Muscle layer of duodenum (tissue), 2 donors: ENCODE results near the gene KRT16.

Experiments
- H3K27ac ChIP-seq: one replicate; pipeline ENCODE4 v1.7.0; 2013; ENCODE audit warnings: mild to moderate bottlenecking, low read length
- H3K27me3 ChIP-seq: one replicate; pipeline ENCODE4 v1.7.0; 2013; ENCODE audit warnings: low read depth, mild to moderate bottlenecking, control low read depth, low read length
- H3K36me3 ChIP-seq, 2 donors: one replicate each; pipeline ENCODE4 v1.7.0; 2013; ENCODE audit warnings: low read length in 2 of 2, control low read depth in 1 of 2, mild to moderate bottlenecking in 1 of 2; ENCODE audit not compliant: insufficient read depth in 2 of 2, control insufficient read depth in 1 of 2
- H3K4me1 ChIP-seq, 2 donors: one replicate each; pipeline ENCODE4 v1.7.0; 2013; ENCODE audit warnings: low read length in 2 of 2, mild to moderate bottlenecking in 2 of 2, control low read depth in 1 of 2, moderate library complexity in 1 of 2; ENCODE audit not compliant: insufficient read depth in 2 of 2, control insufficient read depth in 1 of 2
- H3K4me3 ChIP-seq, 2 donors: one replicate each; pipeline ENCODE4 v1.7.0; 2013; ENCODE audit warnings: low read length in 2 of 2, low read depth in 1 of 2, mild to moderate bottlenecking in 1 of 2
- H3K9me3 ChIP-seq, 2 donors: one replicate each; pipeline ENCODE4 v1.7.0; 2013; ENCODE audit warnings: low read length in 2 of 2, control low read depth in 1 of 2, mild to moderate bottlenecking in 1 of 2; ENCODE audit not compliant: control insufficient read depth in 1 of 2
- donor health status: healthy.

Gene KRT16

GRCh38 chr17:41600318-41600717 is 12.2 kb downstream of the KRT16 start:
- no peaks in the 10 kb centered on the region for H3K4me1 ChIP-seq
- H3K27ac ChIP-seq: no peak overlapping the region
- H3K9me3 ChIP-seq: no peaks in the 10 kb centered on the region
- no peak overlapping the region for H3K4me3 ChIP-seq
- no peaks in the 10 kb centered on the region for H3K27me3 ChIP-seq
- H3K36me3 ChIP-seq: no peaks in the 10 kb centered on the region

DNA sequence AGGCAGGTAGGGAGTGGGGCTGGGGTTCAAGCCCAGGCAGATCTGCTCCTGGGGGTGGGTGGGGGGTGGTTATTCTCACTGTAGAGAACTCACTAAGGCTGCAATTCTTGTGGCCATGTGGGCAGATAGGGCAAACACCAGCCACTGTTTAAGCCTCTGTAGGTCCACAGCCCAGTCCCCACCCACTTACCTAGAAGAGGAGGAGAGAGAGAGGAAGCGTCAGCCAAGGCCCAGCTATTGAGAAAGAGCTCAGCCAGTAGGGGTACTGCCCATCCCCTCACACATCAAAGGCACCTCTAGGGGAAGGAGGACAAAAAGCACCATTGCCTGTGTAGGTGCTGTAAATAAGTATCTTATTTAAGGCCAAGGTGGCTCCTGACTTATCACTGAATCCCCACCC is 12.9 kb downstream of the KRT16 start:
- Histone ChIP-seq H3K27me3 (no peaks in the 10 kb centered on the region), H3K4me3 (no peak overlapping the region), H3K9me3 (no peaks in the 10 kb centered on the region), H3K27ac (no peak overlapping the region), H3K36me3 (no peaks in the 10 kb centered on the region), H3K4me1 (no peaks in the 10 kb centered on the region)

- Histone ChIP-seq H3K4me3 (no peak overlapping the region), H3K27me3 (no peaks in the 10 kb centered on the region), H3K4me1 (no peaks in the 10 kb centered on the region), H3K9me3 (no peaks in the 10 kb centered on the region), H3K36me3 (no peaks in the 10 kb centered on the region), H3K27ac (no peak overlapping the region)
Observed at GRCh38 chr17:41595585-41595984, 17.0 kb downstream of the KRT16 start.

GRCh38 chr17:41594363-41594915 is 18.1 kb downstream of the KRT16 start:
- Histone ChIP-seq H3K27ac (no peak overlapping the region), H3K4me3 (no peak overlapping the region), H3K9me3 (no peaks in the 10 kb centered on the region), H3K4me1 (no peaks in the 10 kb centered on the region), H3K27me3 (no peaks in the 10 kb centered on the region), H3K36me3 (no peaks in the 10 kb centered on the region)

GRCh38 chr17:41593306-41593981 is 19.1 kb downstream of the KRT16 start:
- Histone ChIP-seq H3K27ac (no peak overlapping the region), H3K9me3 (no peaks in the 10 kb centered on the region), H3K36me3 (no peaks in the 10 kb centered on the region), H3K4me1 (no peaks in the 10 kb centered on the region), H3K4me3 (no peak overlapping the region), H3K27me3 (no peaks in the 10 kb centered on the region)

DNA sequence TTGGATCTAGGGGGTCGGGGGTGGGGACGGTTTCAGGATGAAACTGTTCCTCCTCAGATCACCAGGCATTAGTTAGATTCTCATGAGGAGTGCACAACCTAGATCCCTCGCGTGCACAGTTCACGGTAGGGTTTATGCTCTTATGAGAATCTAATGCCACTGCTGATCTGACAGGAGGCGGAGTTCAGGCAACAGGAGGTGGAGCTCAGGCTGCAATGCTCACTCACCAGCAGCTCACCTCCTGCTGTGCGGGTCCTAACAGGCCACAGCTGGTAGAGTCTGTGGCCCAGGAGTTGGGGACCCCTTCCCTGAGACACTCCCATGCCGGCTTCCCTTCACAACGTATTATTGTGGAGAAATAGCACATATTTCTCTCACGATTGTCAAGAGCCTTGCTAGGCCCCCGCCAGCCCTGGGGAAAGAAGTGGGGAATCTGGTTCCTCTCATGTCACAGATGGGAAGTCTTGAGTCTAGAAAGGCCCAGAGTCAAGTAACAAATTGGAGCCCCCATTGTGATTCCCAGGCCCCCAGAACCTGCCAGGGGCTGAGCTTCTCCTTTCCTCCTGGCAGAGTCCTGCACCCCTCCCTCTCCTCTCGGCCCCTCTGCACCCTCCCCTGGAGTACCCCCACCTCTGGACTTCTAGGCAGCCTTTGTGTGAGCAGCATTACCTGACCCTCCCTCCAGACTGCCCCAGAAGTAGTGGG is 19.8 kb downstream of the KRT16 start:
- H3K4me3 ChIP-seq: no peak overlapping the region
- no peaks in the 10 kb centered on the region for H3K4me1 ChIP-seq
- H3K27ac ChIP-seq: no peak overlapping the region
- no peaks in the 10 kb centered on the region for H3K27me3 ChIP-seq
- H3K9me3 ChIP-seq: no peaks in the 10 kb centered on the region
- H3K36me3 ChIP-seq: no peaks in the 10 kb centered on the region

DNA sequence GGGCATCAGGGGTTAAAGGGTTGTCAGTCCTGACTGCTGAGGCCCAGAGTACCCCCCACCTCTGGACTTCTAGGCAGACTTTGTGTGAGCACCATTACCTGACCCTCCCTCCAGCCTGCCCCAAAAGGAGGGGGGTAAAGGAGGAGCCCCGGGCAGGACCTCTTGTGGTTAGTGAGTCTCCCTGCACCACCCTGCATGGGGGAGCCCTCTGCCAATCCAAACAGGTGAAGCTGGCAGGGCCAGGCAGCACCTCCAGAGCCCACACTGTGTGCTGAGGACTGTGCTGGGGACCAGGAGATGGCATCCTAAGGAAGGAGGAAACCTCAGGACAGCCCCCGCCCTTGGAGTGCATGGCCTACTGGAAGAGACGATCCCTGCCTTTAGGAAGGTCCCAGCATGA is 23.3 kb downstream of the KRT16 start:
- Histone ChIP-seq H3K27me3 (no peaks in the 10 kb centered on the region), H3K4me1 (no peaks in the 10 kb centered on the region), H3K4me3 (no peak overlapping the region), H3K27ac (no peak overlapping the region), H3K36me3 (no peaks in the 10 kb centered on the region), H3K9me3 (no peaks in the 10 kb centered on the region)

GRCh38 chr17:41588126-41588810 is 24.3 kb downstream of the KRT16 start:
- Histone ChIP-seq H3K9me3 (no peaks in the 10 kb centered on the region), H3K27ac (no peak overlapping the region), H3K4me1 (no peaks in the 10 kb centered on the region), H3K27me3 (no peaks in the 10 kb centered on the region), H3K4me3 (no peak overlapping the region), H3K36me3 (no peaks in the 10 kb centered on the region)

GRCh38 chr17:41586863-41587495 is 25.6 kb downstream of the KRT16 start, which contains the start of gene KRT14:
Gene KRT14, minus strand, starts transcription at chr17:41586895. Its CDS starts 61 bp downstream, at chr17:41586834.
- Histone ChIP-seq H3K4me3 (no peak within 1 kb of the TSS), H3K27ac (no peak within 1 kb of the TSS)

GRCh38 chr17:41585301-41586056 is 27.1 kb downstream of the KRT16 start:
- no peaks in the 10 kb centered on the region for H3K36me3 ChIP-seq
- H3K4me3 ChIP-seq: no peak overlapping the region
- no peak overlapping the region for H3K27ac ChIP-seq
- H3K9me3 ChIP-seq: no peaks in the 10 kb centered on the region
- H3K27me3 ChIP-seq: no peaks in the 10 kb centered on the region
- H3K4me1 ChIP-seq: no peaks in the 10 kb centered on the region

More at GRCh38 chr17:41586863-41587495, 25.6 kb downstream of the KRT16 start, which contains the start of gene KRT14:
- no peaks in the 10 kb centered on the region for H3K9me3 ChIP-seq
- H3K36me3 ChIP-seq: no peaks in the 10 kb centered on the region
- H3K27me3 ChIP-seq: no peaks in the 10 kb centered on the region
- H3K4me1 ChIP-seq: no peaks in the 10 kb centered on the region
